Measurements from ENCODE around the gene PTPRT.
A peak's percentile ranks its signal among the peaks of the same experiment; 100 is the strongest.

Gene PTPRT

GRCh38 chr20:43189554-43190331 is at the start of gene PTPRT:
Gene PTPRT, minus strand, starts transcription at chr20:43189906. Its CDS starts 173 bp downstream, at chr20:43189733.
- POLR2A ChIA-PET, result no interaction called here
- TF ChIP-seq TARDBP (IDR thresholded peaks at IDR 0.05), result no peak
- TF ChIP-seq ELF4 (IDR thresholded peaks at IDR 0.05), result no peak
- TF ChIP-seq FOXK2 (IDR thresholded peaks at IDR 0.05), result no peak
- CTCF ChIA-PET, result interaction anchor here (0.5 kb wide), 1 partner anchor 608 kb away, joined by 4 read pairs; no protein-coding TSS in a partner anchor
- DNase-seq (ENCODE audit: extremely low spot score), result no peak

- CTCF ChIA-PET, result no interaction called here
Measured at GRCh38 chr20:43238833-43239232, 49.1 kb upstream of the PTPRT start.

DNA sequence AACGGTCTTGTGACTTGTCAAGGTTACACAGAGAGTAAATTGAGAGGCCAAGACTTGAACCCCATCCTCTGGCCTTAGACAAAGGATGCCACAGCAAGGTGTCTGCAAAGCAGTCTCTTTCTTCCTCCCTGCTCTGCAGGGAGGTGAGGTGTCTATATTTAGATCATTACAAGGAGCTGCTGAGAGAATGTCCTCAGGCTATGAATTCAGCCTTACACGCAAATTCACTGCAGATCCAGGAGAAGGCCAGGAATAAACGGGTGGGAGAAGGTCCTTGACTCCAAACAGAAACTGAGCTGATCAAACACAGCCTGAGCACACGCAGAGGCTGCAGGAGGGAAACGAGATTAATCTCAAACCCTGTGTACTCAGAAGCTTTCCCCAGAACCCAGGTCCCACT is 48.6 kb upstream of the PTPRT start:
- DNase-seq (ENCODE audit: extremely low spot score), result no peak

More at GRCh38 chr20:43238833-43239232, 49.1 kb upstream of the PTPRT start:
- POLR2A ChIA-PET, result no interaction called here
- peak; percentile 27 for DNase-seq (ENCODE audit: extremely low spot score)
- TF ChIP-seq FOXA1 (IDR thresholded peaks at IDR 0.05) (no peak), ZNF384 (IDR thresholded peaks at IDR 0.05) (no peak), SUZ12 (IDR thresholded peaks at IDR 0.05) (no peak), HDGF (IDR thresholded peaks at IDR 0.05; ENCODE audit: borderline replicate concordance) (no peak), NFRKB (IDR thresholded peaks at IDR 0.05) (no peak), FOXK2 (IDR thresholded peaks at IDR 0.05) (no peak)
- TF ChIP-seq, protein P1, sequence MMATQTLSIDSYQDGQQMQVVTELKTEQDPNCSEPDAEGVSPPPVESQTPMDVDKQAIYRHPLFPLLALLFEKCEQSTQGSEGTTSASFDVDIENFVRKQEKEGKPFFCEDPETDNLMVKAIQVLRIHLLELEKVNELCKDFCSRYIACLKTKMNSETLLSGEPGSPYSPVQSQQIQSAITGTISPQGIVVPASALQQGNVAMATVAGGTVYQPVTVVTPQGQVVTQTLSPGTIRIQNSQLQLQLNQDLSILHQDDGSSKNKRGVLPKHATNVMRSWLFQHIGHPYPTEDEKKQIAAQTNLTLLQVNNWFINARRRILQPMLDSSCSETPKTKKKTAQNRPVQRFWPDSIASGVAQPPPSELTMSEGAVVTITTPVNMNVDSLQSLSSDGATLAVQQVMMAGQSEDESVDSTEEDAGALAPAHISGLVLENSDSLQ (IDR thresholded peaks at IDR 0.05), result no peak

DNA sequence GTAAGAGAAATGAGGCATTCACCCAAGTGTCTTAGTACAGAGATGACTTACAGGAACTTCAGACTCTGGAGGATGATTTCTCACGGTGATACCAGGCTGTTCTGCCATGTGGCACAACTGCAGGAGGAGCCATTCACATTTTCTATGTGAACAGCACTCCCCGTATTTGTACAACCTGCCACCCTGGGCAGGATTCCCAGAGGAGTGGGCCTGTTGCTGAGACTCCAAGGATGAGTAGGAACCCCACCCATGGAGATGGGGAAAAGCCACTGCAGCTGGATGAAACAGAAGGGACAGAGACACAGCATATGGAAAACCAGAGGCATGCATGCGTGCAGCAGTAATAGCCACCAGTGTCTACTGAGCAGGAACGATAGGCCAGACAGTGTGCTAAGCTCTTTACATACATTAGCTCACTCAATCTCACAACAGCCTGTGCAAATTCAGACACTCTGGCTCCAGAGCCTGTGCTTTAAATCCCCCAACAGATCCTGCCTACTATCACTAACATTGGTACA is 48.0 kb upstream of the PTPRT start:
- CTCF ChIA-PET, result no interaction called here
- POLR2A ChIA-PET, result no interaction called here
- no peak for TF ChIP-seq BHLHE40 (IDR thresholded peaks at IDR 0.05; ENCODE audit: borderline replicate concordance)
- TF ChIP-seq, protein P1 (IDR thresholded peaks at IDR 0.05), result no peak
- TF ChIP-seq LEF1 (IDR thresholded peaks at IDR 0.05; ENCODE audit: borderline replicate concordance), result no peak
- no peak for TF ChIP-seq ARNT (IDR thresholded peaks at IDR 0.05)
- no peak for TF ChIP-seq TARDBP (IDR thresholded peaks at IDR 0.05)
- TF ChIP-seq ZNF384 (IDR thresholded peaks at IDR 0.05), result no peak
- TF ChIP-seq L3MBTL2 (conservative IDR thresholded peaks at IDR 0.05), result no peak
- TF ChIP-seq ELF4 (IDR thresholded peaks at IDR 0.05), result no peak
- no peak for TF ChIP-seq SUZ12 (IDR thresholded peaks at IDR 0.05)
- TF ChIP-seq FOXM1 (IDR thresholded peaks at IDR 0.05; ENCODE audit: borderline replicate concordance), result no peak
- DNase-seq (ENCODE audit: extremely low spot score), result no peak

More for the DNA sequence above, 48.6 kb upstream of the PTPRT start:
- ChIA-PET POLR2A (no interaction called here), CTCF (no interaction called here)
- TF ChIP-seq SP1 (IDR thresholded peaks at IDR 0.05) (no peak), TARDBP (IDR thresholded peaks at IDR 0.05) (no peak), SUZ12 (IDR thresholded peaks at IDR 0.05) (no peak), BHLHE40 (IDR thresholded peaks at IDR 0.05; ENCODE audit: borderline replicate concordance) (no peak), L3MBTL2 (conservative IDR thresholded peaks at IDR 0.05) (no peak), FOXM1 (IDR thresholded peaks at IDR 0.05; ENCODE audit: borderline replicate concordance) (no peak), LEF1 (IDR thresholded peaks at IDR 0.05; ENCODE audit: borderline replicate concordance) (no peak)
- TF ChIP-seq, protein P1 (IDR thresholded peaks at IDR 0.05), result no peak

DNA sequence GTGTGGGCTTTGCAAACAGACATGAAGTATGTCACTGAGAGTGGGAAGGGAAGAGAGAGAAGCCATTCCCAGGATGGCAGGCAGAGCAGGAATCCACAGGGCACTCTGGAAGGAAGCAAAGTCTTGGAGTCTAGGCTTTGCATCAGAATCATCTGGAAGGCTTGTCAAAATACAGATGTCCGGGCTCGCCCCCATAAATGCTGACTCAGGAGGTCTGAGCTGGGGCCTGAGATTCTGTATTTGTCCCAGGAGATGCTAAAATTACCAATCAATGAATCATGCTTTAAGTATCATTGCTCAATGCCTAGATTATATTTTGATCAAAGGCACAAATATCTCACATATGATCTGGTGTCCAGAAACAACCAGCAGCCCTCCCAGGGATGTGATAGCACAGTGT is 46.3 kb upstream of the PTPRT start:
- TF ChIP-seq SUZ12 (IDR thresholded peaks at IDR 0.05), result no peak
- no peak for TF ChIP-seq ARNT (IDR thresholded peaks at IDR 0.05)
- no peak for TF ChIP-seq CTBP1 (IDR thresholded peaks at IDR 0.05; ENCODE audit: borderline replicate concordance)
- no peak for TF ChIP-seq HDGF (IDR thresholded peaks at IDR 0.05; ENCODE audit: borderline replicate concordance)
- no peak for TF ChIP-seq ZNF384 (IDR thresholded peaks at IDR 0.05)
- no peak for TF ChIP-seq LEF1 (IDR thresholded peaks at IDR 0.05; ENCODE audit: borderline replicate concordance)
- TF ChIP-seq, protein P1 (IDR thresholded peaks at IDR 0.05), result no peak
- TF ChIP-seq TARDBP (IDR thresholded peaks at IDR 0.05), result no peak
- TF ChIP-seq BHLHE40 (IDR thresholded peaks at IDR 0.05; ENCODE audit: borderline replicate concordance), result no peak
- no peak for TF ChIP-seq NFRKB (IDR thresholded peaks at IDR 0.05)
- TF ChIP-seq SP1 (IDR thresholded peaks at IDR 0.05), result no peak
- TF ChIP-seq FOXM1 (IDR thresholded peaks at IDR 0.05; ENCODE audit: borderline replicate concordance), result no peak
- TF ChIP-seq FOXK2 (IDR thresholded peaks at IDR 0.05), result no peak
- no peak for TF ChIP-seq FOXA1 (IDR thresholded peaks at IDR 0.05)
- DNase-seq (ENCODE audit: extremely low spot score), result no peak
- POLR2A ChIA-PET, result no interaction called here
- CTCF ChIA-PET, result no interaction called here

GRCh38 chr20:43231829-43232228 is 42.1 kb upstream of the PTPRT start:
- POLR2A ChIA-PET, result no interaction called here
- CTCF ChIA-PET, result no interaction called here
- DNase-seq (ENCODE audit: extremely low spot score), result no peak
- TF ChIP-seq, protein P1 (IDR thresholded peaks at IDR 0.05), result no peak
- no peak for TF ChIP-seq ARNT (IDR thresholded peaks at IDR 0.05)
